A673 (cell line): ENCODE measurements around the gene ACTL7B. TPM values are rescaled to one million over a fixed set of nuclear protein-coding genes. Genes with fewer than 3 reads are reported as not detected.
"Not testable (repeated sequence)": the region's sequence is repeated elsewhere in the genome, so short reads cannot be mapped to it uniquely, and the experiment has no call there.

Source experiments
- BruUV-seq: library from RNA; stranded (reverse); fragments of 400-500 nt; replicated peaks from 2 replicates; lab custom pipeline; 2021; lab: Mats Ljungman, UMichigan
- CTCF ChIA-PET: fragments of 300-600 bp; sonication (Branson Sonifier 250); formaldehyde crosslinking; loops from one replicate; lab custom pipeline; 2022; ENCODE audit warnings: antibody characterized with exemption; lab: Charles Lee
- POLR2A ChIA-PET: fragments of 300-600 bp; sonication (Branson Sonifier 250); formaldehyde crosslinking; loops from one replicate; lab custom pipeline; 2022; ENCODE audit warnings: antibody characterized with exemption; ENCODE audit not compliant: low non-redundant PET; lab: Charles Lee
- DNase-seq: peaks from one replicate; pipeline ENCODE4 v3.0.0-alpha.2; 2015; ENCODE audit warnings: low spot score
- H3K27ac ChIP-seq: fragments of 200-600 bp; sonication (generic); 2 replicates; pipeline ENCODE4 v1.5.1; 2016; ENCODE audit warnings: mixed run types, low read depth, mild to moderate bottlenecking, mixed read lengths, antibody characterized with exemption, low read length; ENCODE audit not compliant: poor library complexity, severe bottlenecking
- H3K27me3 ChIP-seq: fragments of 200-600 bp; sonication (generic); replicated peaks from 2 replicates; pipeline ENCODE4 v1.6.1; 2017; ENCODE audit warnings: mixed run types, low read depth, mild to moderate bottlenecking, mixed read lengths, antibody characterized with exemption, low read length; ENCODE audit not compliant: insufficient read depth, poor library complexity
- H3K36me3 ChIP-seq: fragments of 200-600 bp; sonication (generic); 2 replicates; pipeline ENCODE4 v1.6.1; 2016; ENCODE audit warnings: mixed run types, mild to moderate bottlenecking, mixed read lengths, antibody characterized with exemption, low read length; ENCODE audit not compliant: insufficient read depth, poor library complexity, severe bottlenecking
- H3K4me1 ChIP-seq: fragments of 200-600 bp; sonication (generic); 2 replicates; pipeline ENCODE4 v1.6.1; 2017; ENCODE audit warnings: mixed run types, mild to moderate bottlenecking, mixed read lengths, antibody characterized with exemption, low read length; ENCODE audit not compliant: insufficient read depth, poor library complexity, severe bottlenecking
- H3K4me3 ChIP-seq: fragments of 200-600 bp; sonication (generic); 2 replicates; pipeline ENCODE4 v1.5.1; 2016; ENCODE audit warnings: low read depth, mixed run types, mild to moderate bottlenecking, mixed read lengths, low read length; ENCODE audit not compliant: poor library complexity, severe bottlenecking
- H3K9me3 ChIP-seq: fragments of 200-600 bp; sonication (generic); 2 replicates; pipeline ENCODE4 v1.6.1; 2016; ENCODE audit warnings: mixed run types, low read depth, mild to moderate bottlenecking, mixed read lengths, antibody characterized with exemption, low read length; ENCODE audit not compliant: poor library complexity, severe bottlenecking
- CTCF ChIP-seq: fragments of 300-800, 200-600 bp; sonication (generic); conservative IDR thresholded peaks from 2 replicates; pipeline ENCODE4 v1.5.1; 2017; ENCODE audit warnings: low read depth, mild to moderate bottlenecking, antibody characterized with exemption, low read length, moderate library complexity, mixed read lengths
- EZH2 ChIP-seq: fragments of 200-600 bp; sonication (generic); IDR thresholded peaks from 2 replicates; pipeline ENCODE4 v1.6.1; 2017; ENCODE audit warnings: borderline replicate concordance, low read depth, mild to moderate bottlenecking, mixed read lengths, antibody characterized with exemption, low read length; ENCODE audit not compliant: poor library complexity, severe bottlenecking
- intact Hi-C: fragments of 100-400 bp; cut with micrococcal nuclease; formaldehyde crosslinking; loops from one replicate; pipeline ENCODE4 v1.10.0; 2022; ENCODE audit not compliant: unreplicated experiment
- total RNA-seq: library from RNA; stranded (reverse); gene quantifications from 2 replicates; pipeline ENCODE4 v1.2.3, GENCODE V29; 2021

Gene ACTL7B
- total RNA-seq, 1 experiment from 2014 or later = not detected

GRCh38 chr9:108903420-108904103 is 47.8 kb upstream of the ACTL7B start:
- intact Hi-C loops = no loop called here
- Histone ChIP-seq H3K4me3 (no peak overlapping the region), H3K4me1 (no peaks in the 10 kb centered on the region), H3K9me3 (no peaks in the 10 kb centered on the region), H3K27me3 (no peaks in the 10 kb centered on the region), H3K27ac (no peak overlapping the region), H3K36me3 (peaks cover 45% of the 10 kb centered on the region)
- TF ChIP-seq CTCF = no peak
- TF ChIP-seq EZH2 = no peak
- BruUV-seq = no TSS peak
- DNase-seq = no peak
- ChIA-PET CTCF (no interaction called here), POLR2A (no interaction called here)

GRCh38 chr9:108900176-108900575 is 44.4 kb upstream of the ACTL7B start:
- Histone ChIP-seq H3K4me1 (no peaks in the 10 kb centered on the region), H3K27me3 (no peaks in the 10 kb centered on the region), H3K36me3 (peaks cover 62% of the 10 kb centered on the region), H3K9me3 (no peaks in the 10 kb centered on the region), H3K27ac (no peak overlapping the region), H3K4me3 (no peak overlapping the region)
- BruUV-seq = no TSS peak
- DNase-seq = no peak
- ChIA-PET POLR2A (interaction anchor here (0.7 kb wide), 1 partner anchor 20 kb away, joined by 6 read pairs; no protein-coding TSS in a partner anchor), CTCF (no interaction called here)
- no peak for TF ChIP-seq CTCF
- no peak for TF ChIP-seq EZH2
- intact Hi-C loops = no loop called here

GRCh38 chr9:108899023-108899695 is 43.4 kb upstream of the ACTL7B start:
- H3K27ac ChIP-seq, CTCF ChIA-PET, intact Hi-C loops, H3K4me3 ChIP-seq, BruUV-seq, H3K9me3 ChIP-seq, DNase-seq, H3K27me3 ChIP-seq, H3K4me1 ChIP-seq: not testable (repeated sequence)
- H3K36me3 ChIP-seq = peaks cover 55% of the 10 kb centered on the region
- POLR2A ChIA-PET = interaction anchor here (0.7 kb wide), 1 partner anchor 21 kb away, joined by 6 read pairs; no protein-coding TSS in a partner anchor
